ENCODE data around the gene MAPKAP1.

The MAPKAP1 gene

DNA sequence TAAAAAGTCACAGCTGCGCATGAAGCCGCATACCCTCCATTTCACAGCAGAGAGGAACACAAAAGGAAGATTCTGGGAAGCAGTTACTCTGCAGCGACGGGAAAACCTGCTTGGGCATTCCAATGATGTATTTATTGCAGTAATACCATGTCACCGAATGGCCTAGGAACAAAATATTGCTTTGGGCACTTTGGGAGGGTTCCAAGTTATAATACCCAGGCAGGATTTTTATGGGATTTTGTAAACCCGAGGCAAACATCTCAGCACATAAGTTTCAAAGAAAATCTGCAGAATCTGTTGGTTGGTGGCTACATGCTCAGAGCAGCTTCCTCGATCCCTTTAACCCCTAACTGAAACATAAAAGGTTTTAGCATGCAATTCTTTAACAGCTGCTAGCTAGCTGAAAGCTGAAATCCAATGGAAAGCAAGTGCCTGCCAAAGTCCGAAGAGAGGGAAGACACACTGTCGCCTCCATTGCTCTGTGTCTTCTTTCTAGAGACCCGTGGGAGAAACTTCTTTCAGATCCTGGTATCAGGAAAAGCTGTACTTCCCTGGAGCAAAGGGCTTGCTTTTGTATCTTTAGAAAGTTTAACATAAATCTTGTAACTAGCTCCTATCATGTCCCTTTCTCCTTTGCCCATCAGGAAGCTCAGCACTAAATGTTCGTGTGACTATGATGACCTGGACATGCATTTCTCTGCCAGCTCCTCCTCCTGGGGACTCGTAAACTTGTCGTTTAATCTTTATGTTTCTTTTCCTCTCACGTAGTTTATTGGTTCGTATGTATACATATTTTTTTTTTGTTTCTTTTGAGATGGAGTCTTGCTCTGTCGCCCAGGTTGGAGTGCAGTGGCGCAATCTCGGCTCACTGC is 195.0 kb downstream of the MAPKAP1 start:
- H3K27me3 ChIP-seq (ENCODE audit: control insufficient read depth in 1 of 2, insufficient read depth in 2 of 2, low read length in 2 of 2), result no peaks in the 10 kb centered on the region
- H3K27ac ChIP-seq (ENCODE audit: low read depth, low read length), result no peak overlapping the region
- H3K4me1 ChIP-seq (ENCODE audit: control insufficient read depth in 1 of 2, insufficient read depth in 2 of 2, low read length in 2 of 2), result peaks cover 14 to 16% of the 10 kb centered on the region in 2 donors
- no peaks in the 10 kb centered on the region for H3K36me3 ChIP-seq (ENCODE audit: control insufficient read depth in 1 of 2, insufficient read depth in 2 of 2, low read length in 2 of 2)
- no peak overlapping the region for H3K4me3 ChIP-seq (ENCODE audit: low read depth in 1 of 2, low read length in 2 of 2)
- H3K9me3 ChIP-seq (ENCODE audit: control insufficient read depth in 1 of 2, low read length in 2 of 2), result no peaks in the 10 kb centered on the region
- H3K9ac ChIP-seq (ENCODE audit: low read depth in 1 of 2, low read length in 2 of 2), result no peak overlapping the region

DNA sequence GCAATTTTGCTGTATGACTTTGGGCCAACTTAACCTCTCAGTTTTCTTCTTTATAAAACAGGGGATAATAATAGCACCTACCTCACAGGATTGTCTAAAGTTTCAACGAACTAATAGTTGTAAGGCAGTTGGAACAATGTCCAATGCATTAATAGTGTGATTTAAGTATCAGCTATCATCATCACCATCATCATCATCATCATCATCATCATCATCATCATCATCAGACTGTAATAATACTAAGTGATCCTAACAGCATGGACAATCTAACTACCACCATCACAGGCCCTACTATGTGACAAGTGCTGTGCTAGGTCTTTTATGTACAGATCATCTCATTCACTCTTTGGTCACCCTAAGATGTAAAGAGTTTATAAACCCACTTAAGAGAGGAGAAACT is 196.0 kb downstream of the MAPKAP1 start:
- Histone ChIP-seq H3K4me3 (ENCODE audit: low read depth in 1 of 2, low read length in 2 of 2) (no peak overlapping the region), H3K27me3 (ENCODE audit: control insufficient read depth in 1 of 2, insufficient read depth in 2 of 2, low read length in 2 of 2) (no peaks in the 10 kb centered on the region), H3K36me3 (ENCODE audit: control insufficient read depth in 1 of 2, insufficient read depth in 2 of 2, low read length in 2 of 2) (peaks cover 0 to 3% of the 10 kb centered on the region in 2 donors), H3K4me1 (ENCODE audit: control insufficient read depth in 1 of 2, insufficient read depth in 2 of 2, low read length in 2 of 2) (peaks cover 14 to 16% of the 10 kb centered on the region in 2 donors), H3K27ac (ENCODE audit: low read depth, low read length) (no peak overlapping the region), H3K9ac (ENCODE audit: low read depth in 1 of 2, low read length in 2 of 2) (no peak overlapping the region), H3K9me3 (ENCODE audit: control insufficient read depth in 1 of 2, low read length in 2 of 2) (no peaks in the 10 kb centered on the region)

DNA sequence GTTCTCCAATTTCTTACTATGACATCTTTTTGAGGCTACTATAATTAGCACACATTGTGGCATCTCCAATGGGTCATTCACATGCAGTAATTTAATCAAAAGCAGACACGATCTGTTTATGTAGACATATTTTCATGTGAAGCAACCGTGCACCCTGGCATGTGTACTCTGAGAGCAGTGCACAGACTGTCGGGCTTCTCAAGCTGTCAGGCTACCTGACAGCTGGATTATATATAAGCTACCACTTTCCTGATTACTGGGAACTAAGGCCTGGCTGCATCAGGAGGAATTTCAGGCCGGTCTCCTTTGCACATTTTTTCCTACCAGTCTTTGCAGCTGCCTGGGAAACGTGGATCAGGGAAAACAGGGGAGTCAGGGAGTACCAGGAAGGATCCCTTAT is 197.5 kb downstream of the MAPKAP1 start:
- Histone ChIP-seq H3K4me3 (ENCODE audit: low read depth in 1 of 2, low read length in 2 of 2) (no peak overlapping the region), H3K9ac (ENCODE audit: low read depth in 1 of 2, low read length in 2 of 2) (no peak overlapping the region), H3K4me1 (ENCODE audit: control insufficient read depth in 1 of 2, insufficient read depth in 2 of 2, low read length in 2 of 2) (peaks cover 13 to 14% of the 10 kb centered on the region in 2 donors), H3K27me3 (ENCODE audit: control insufficient read depth in 1 of 2, insufficient read depth in 2 of 2, low read length in 2 of 2) (no peaks in the 10 kb centered on the region), H3K27ac (ENCODE audit: low read depth, low read length) (no peak overlapping the region), H3K36me3 (ENCODE audit: control insufficient read depth in 1 of 2, insufficient read depth in 2 of 2, low read length in 2 of 2) (peaks cover 0 to 8% of the 10 kb centered on the region in 2 donors), H3K9me3 (ENCODE audit: control insufficient read depth in 1 of 2, low read length in 2 of 2) (no peaks in the 10 kb centered on the region)

DNA sequence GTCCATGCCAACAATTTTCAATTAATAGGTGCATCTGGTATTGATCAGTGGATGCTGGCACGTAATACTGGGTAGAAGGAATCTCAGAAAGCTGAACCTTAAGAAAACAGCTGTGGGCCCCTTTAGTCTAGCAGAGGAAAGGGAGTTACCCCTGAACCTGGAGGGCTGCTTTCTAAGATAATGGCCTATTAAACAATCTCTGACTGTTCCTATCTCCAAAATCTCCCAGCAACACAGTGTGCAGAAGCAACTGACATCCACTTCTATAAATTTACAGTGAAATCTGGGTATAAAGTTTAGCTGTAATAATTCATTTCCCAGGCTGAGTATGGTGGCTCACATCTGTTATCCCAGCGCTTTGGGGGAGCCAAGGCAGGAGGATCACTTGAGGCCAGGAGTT is 198.8 kb downstream of the MAPKAP1 start:
- peaks cover 0 to 8% of the 10 kb centered on the region in 2 donors for H3K36me3 ChIP-seq (ENCODE audit: control insufficient read depth in 1 of 2, insufficient read depth in 2 of 2, low read length in 2 of 2)
- no peak overlapping the region for H3K27ac ChIP-seq (ENCODE audit: low read depth, low read length)
- no peak overlapping the region for H3K4me3 ChIP-seq (ENCODE audit: low read depth in 1 of 2, low read length in 2 of 2)
- H3K9ac ChIP-seq (ENCODE audit: low read depth in 1 of 2, low read length in 2 of 2), result no peak overlapping the region
- no peaks in the 10 kb centered on the region for H3K9me3 ChIP-seq (ENCODE audit: control insufficient read depth in 1 of 2, low read length in 2 of 2)
- no peaks in the 10 kb centered on the region for H3K27me3 ChIP-seq (ENCODE audit: control insufficient read depth in 1 of 2, insufficient read depth in 2 of 2, low read length in 2 of 2)
- peaks cover 2 to 4% of the 10 kb centered on the region in 2 donors for H3K4me1 ChIP-seq (ENCODE audit: control insufficient read depth in 1 of 2, insufficient read depth in 2 of 2, low read length in 2 of 2)

DNA sequence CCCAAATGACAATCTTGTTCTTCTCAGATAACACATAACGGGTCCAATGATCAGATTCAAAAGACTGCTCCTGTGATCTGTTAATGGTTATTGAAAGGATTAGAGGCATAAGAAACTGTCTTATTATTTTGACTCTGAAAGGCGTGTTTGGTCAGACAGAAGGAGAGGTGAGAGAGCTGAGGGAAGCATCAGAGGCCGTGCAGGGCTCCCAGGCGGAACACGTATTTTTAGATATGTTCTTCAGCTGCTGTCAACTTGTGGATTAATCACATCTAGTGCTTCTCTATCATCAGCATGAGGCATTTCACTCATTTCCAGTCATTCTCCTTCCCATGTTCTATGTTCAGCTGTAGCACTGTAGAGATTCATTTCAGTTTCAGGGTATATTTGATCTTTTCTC is 199.8 kb downstream of the MAPKAP1 start:
- H3K4me1 ChIP-seq (ENCODE audit: control insufficient read depth in 1 of 2, insufficient read depth in 2 of 2, low read length in 2 of 2), result no peaks in the 10 kb centered on the region
- H3K27me3 ChIP-seq (ENCODE audit: control insufficient read depth in 1 of 2, insufficient read depth in 2 of 2, low read length in 2 of 2), result no peaks in the 10 kb centered on the region

DNA sequence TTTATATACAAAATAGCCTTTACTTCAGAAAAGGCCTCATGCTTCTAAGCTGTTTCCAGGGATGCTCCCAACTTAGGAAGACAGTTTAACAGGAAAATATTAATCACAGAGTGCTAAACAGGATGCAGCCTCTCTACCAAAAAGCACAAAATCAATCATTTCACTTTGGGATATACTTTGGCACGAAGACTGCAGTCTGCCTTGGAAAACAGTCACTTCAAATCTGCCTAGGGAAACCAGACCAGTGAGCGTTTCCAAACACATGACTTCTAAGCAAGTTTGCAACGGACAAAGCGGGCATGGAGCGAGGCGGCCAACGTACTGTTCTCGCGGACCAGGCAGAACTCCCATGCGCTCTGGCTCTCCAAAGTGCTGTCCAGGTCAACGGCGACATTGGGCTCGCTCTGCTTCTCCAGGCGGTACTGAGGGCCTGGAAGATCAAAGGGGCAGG is 201.0 kb downstream of the MAPKAP1 start:
- no peak overlapping the region for H3K4me3 ChIP-seq (ENCODE audit: low read depth in 1 of 2, low read length in 2 of 2)
- H3K27me3 ChIP-seq (ENCODE audit: control insufficient read depth in 1 of 2, insufficient read depth in 2 of 2, low read length in 2 of 2), result no peaks in the 10 kb centered on the region
- H3K9ac ChIP-seq (ENCODE audit: low read depth in 1 of 2, low read length in 2 of 2), result no peak overlapping the region
- no peaks in the 10 kb centered on the region for H3K9me3 ChIP-seq (ENCODE audit: control insufficient read depth in 1 of 2, low read length in 2 of 2)
- no peaks in the 10 kb centered on the region for H3K4me1 ChIP-seq (ENCODE audit: control insufficient read depth in 1 of 2, insufficient read depth in 2 of 2, low read length in 2 of 2)
- peaks cover 0 to 8% of the 10 kb centered on the region in 2 donors for H3K36me3 ChIP-seq (ENCODE audit: control insufficient read depth in 1 of 2, insufficient read depth in 2 of 2, low read length in 2 of 2)
- no peak overlapping the region for H3K27ac ChIP-seq (ENCODE audit: low read depth, low read length)

More for the DNA sequence above, 199.8 kb downstream of the MAPKAP1 start:
- peaks cover 0 to 8% of the 10 kb centered on the region in 2 donors for H3K36me3 ChIP-seq (ENCODE audit: control insufficient read depth in 1 of 2, insufficient read depth in 2 of 2, low read length in 2 of 2)
- no peak overlapping the region for H3K4me3 ChIP-seq (ENCODE audit: low read depth in 1 of 2, low read length in 2 of 2)
- H3K9me3 ChIP-seq (ENCODE audit: control insufficient read depth in 1 of 2, low read length in 2 of 2), result no peaks in the 10 kb centered on the region
- H3K27ac ChIP-seq (ENCODE audit: low read depth, low read length), result no peak overlapping the region
- no peak overlapping the region for H3K9ac ChIP-seq (ENCODE audit: low read depth in 1 of 2, low read length in 2 of 2)

DNA sequence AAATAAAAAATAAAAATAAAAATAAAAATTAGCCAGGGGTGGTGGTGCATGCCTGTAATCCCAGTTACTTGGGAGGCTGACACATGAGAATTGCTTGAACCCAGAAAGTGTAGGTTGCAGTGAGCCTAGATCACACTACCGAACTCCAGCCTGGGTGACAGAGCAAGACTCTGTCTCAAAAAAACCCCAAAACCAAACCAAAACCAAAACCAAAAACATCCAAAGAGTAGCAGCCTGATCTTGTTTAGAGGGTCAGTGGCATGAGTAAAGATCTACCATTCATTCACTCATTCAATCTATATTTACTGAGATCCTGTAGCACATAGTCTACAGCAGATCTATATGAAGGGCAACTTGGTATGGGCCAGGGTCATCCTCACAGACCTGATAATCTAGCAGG is 202.4 kb downstream of the MAPKAP1 start:
- Histone ChIP-seq H3K4me3 (ENCODE audit: low read depth in 1 of 2, low read length in 2 of 2) (no peak overlapping the region), H3K9ac (ENCODE audit: low read depth in 1 of 2, low read length in 2 of 2) (no peak overlapping the region), H3K36me3 (ENCODE audit: control insufficient read depth in 1 of 2, insufficient read depth in 2 of 2, low read length in 2 of 2) (peaks cover 0 to 8% of the 10 kb centered on the region in 2 donors), H3K27me3 (ENCODE audit: control insufficient read depth in 1 of 2, insufficient read depth in 2 of 2, low read length in 2 of 2) (no peaks in the 10 kb centered on the region), H3K27ac (ENCODE audit: low read depth, low read length) (no peak overlapping the region), H3K9me3 (ENCODE audit: control insufficient read depth in 1 of 2, low read length in 2 of 2) (no peaks in the 10 kb centered on the region), H3K4me1 (ENCODE audit: control insufficient read depth in 1 of 2, insufficient read depth in 2 of 2, low read length in 2 of 2) (no peaks in the 10 kb centered on the region)

DNA sequence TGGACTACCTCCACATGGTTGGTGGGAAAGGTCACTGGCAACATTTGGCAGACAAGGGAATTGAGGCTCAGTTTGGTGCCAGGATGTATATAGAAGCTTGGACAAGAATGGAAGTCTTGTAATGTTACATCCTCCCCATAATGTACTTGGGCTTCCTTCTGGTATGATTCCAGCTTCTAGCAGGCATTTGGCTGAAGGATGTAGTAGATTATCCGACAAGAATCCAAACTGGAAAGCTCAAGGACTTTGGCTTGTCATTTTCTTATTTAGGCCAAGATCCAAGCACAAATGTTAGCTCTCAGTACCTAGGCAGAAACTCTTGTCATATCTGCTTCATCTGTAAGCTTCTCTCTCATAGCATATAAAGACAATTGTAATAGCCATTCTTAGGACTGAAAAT is 209.1 kb downstream of the MAPKAP1 start:
- Histone ChIP-seq H3K27ac (ENCODE audit: low read depth, low read length) (no peak overlapping the region), H3K36me3 (ENCODE audit: control insufficient read depth in 1 of 2, insufficient read depth in 2 of 2, low read length in 2 of 2) (peaks cover 0 to 3% of the 10 kb centered on the region in 2 donors), H3K4me3 (ENCODE audit: low read depth in 1 of 2, low read length in 2 of 2) (no peak overlapping the region)

DNA sequence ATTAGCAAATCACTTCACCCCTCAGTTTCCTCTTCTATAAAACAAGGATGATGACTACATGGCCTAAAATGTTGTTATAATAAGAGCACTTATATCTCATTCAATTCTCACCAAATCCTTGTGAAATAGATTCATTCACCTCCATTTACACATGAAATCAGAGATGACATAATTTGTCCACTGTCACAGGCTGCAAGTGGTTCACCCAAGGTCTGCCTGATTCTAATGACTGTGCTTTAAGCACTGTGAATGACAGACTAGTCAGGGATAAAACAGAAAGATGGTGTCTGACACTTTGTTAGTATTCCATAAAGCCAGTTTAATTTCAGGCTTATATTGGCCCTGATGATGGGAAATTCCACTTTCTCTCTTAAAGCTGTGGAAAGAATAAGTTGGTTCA is 209.5 kb downstream of the MAPKAP1 start:
- Histone ChIP-seq H3K27me3 (ENCODE audit: control insufficient read depth in 1 of 2, insufficient read depth in 2 of 2, low read length in 2 of 2) (no peaks in the 10 kb centered on the region), H3K9me3 (ENCODE audit: control insufficient read depth in 1 of 2, low read length in 2 of 2) (no peaks in the 10 kb centered on the region), H3K36me3 (ENCODE audit: control insufficient read depth in 1 of 2, insufficient read depth in 2 of 2, low read length in 2 of 2) (peaks cover 0 to 3% of the 10 kb centered on the region in 2 donors), H3K4me3 (ENCODE audit: low read depth in 1 of 2, low read length in 2 of 2) (no peak overlapping the region), H3K4me1 (ENCODE audit: control insufficient read depth in 1 of 2, insufficient read depth in 2 of 2, low read length in 2 of 2) (peaks cover 0 to 3% of the 10 kb centered on the region in 2 donors), H3K9ac (ENCODE audit: low read depth in 1 of 2, low read length in 2 of 2) (no peak overlapping the region), H3K27ac (ENCODE audit: low read depth, low read length) (no peak overlapping the region)

More for the DNA sequence above, 209.1 kb downstream of the MAPKAP1 start:
- Histone ChIP-seq H3K4me1 (ENCODE audit: control insufficient read depth in 1 of 2, insufficient read depth in 2 of 2, low read length in 2 of 2) (peaks cover 0 to 3% of the 10 kb centered on the region in 2 donors), H3K9ac (ENCODE audit: low read depth in 1 of 2, low read length in 2 of 2) (no peak overlapping the region), H3K27me3 (ENCODE audit: control insufficient read depth in 1 of 2, insufficient read depth in 2 of 2, low read length in 2 of 2) (no peaks in the 10 kb centered on the region), H3K9me3 (ENCODE audit: control insufficient read depth in 1 of 2, low read length in 2 of 2) (no peaks in the 10 kb centered on the region)

DNA sequence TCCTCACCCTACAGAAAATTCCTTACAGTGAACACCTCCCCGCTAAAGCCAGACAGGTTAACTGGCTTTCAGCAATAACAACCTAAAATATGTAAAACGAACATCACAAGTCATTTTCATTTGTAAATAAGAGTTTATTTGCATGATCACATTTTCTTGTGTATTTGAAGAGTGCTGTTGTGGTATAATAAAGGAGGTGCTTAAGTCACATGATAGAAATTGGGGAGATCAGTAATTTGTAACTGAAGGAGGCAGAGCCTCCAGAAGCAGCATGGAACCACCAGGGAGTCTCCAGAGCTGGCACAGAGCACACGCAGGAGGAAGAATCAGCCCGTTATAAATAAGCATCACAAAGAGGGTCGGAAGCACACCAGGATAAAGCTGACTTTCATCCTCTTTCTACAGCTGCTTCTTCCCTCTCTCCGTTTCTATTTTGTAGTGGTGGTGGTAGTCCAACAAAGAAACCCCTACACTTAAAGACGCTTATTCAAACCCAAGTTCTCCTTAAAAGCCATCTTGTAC is 210.6 kb downstream of the MAPKAP1 start:
- no peaks in the 10 kb centered on the region for H3K27me3 ChIP-seq (ENCODE audit: control insufficient read depth in 1 of 2, insufficient read depth in 2 of 2, low read length in 2 of 2)
- no peaks in the 10 kb centered on the region for H3K9me3 ChIP-seq (ENCODE audit: control insufficient read depth in 1 of 2, low read length in 2 of 2)
- H3K4me3 ChIP-seq (ENCODE audit: low read depth in 1 of 2, low read length in 2 of 2), result no peak overlapping the region
- H3K27ac ChIP-seq (ENCODE audit: low read depth, low read length), result no peak overlapping the region
- H3K4me1 ChIP-seq (ENCODE audit: control insufficient read depth in 1 of 2, insufficient read depth in 2 of 2, low read length in 2 of 2), result peaks cover 0 to 3% of the 10 kb centered on the region in 2 donors
- H3K36me3 ChIP-seq (ENCODE audit: control insufficient read depth in 1 of 2, insufficient read depth in 2 of 2, low read length in 2 of 2), result peaks cover 0 to 3% of the 10 kb centered on the region in 2 donors
- H3K9ac ChIP-seq (ENCODE audit: low read depth in 1 of 2, low read length in 2 of 2), result no peak overlapping the region

Measured in duodenal mucosa (tissue), 2 donors.